SIG-M5 (cell line): ENCODE results near the gene EIF3B.
A peak's percentile ranks its signal among the peaks of the same experiment; 100 is the strongest.
"Not testable (repeated sequence)": the region's sequence is repeated elsewhere in the genome, so short reads cannot be mapped to it uniquely, and the experiment has no call there.

Experiments used
- DNase-seq: peaks from one replicate; lab custom pipeline; 2025; lab: John Stamatoyannopoulos, UW

The EIF3B gene

DNA sequence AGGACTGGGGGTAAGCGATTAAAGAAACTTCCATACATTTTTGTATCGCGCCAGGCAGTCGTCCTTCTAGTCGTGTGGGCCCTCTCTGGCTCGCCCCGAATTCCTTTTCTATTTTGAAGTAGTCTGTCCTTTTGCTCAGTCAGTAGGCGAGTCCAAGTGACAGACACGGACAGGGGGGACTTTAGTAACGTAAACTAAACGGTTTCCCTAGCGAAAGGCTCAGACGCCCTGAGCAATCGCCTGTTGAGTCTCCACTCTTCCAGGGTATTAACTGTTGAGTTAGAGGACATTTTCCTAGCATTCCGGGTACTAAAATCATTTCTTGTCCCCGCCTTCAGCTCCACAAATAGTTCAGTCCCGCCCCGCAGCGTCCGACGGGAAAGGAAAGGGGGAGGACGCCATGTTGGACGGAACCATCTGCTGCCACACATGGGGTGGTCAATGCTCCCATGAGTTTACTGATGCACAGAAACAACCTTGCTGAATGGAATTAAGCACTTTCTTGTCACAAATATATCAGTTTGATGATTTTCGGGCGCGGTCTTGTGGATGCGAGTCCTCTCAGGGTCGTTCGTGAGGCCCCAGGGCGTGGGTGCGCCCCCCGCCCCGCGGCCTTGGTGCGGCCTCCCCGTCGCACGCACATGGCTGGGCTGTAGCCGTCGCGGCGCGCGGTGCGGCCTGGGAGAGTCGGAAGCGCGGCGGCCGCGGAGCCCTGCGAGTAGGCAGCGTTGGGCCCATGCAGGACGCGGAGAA is at the start of gene EIF3B:
Gene EIF3B (plus strand): TSS at position 642 of the 753 bp plus-strand sequence. CDS start 95 bp downstream, at position 737.
- peak; percentile 61 for DNase-seq

DNA sequence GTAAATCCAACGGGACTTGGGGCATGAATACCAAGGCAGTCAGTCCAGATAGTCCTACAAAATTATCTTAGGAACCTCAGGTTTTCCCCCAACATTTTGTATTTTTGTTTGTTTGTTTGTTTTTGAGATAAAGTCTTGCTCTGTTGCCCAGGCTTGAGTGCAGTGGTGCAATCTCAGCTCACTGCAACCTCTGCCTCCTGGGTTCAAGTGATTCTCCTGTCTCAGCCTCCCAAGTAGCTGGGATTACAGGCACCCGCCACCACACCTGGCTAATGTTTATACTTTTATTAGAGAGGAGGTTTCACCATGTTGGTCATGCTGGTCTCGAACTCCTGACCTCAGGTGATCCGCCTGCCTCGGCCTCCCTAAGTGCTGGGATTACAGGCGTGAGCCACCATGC is 49.4 kb upstream of the EIF3B start:
- DNase-seq: not testable (repeated sequence)

DNA sequence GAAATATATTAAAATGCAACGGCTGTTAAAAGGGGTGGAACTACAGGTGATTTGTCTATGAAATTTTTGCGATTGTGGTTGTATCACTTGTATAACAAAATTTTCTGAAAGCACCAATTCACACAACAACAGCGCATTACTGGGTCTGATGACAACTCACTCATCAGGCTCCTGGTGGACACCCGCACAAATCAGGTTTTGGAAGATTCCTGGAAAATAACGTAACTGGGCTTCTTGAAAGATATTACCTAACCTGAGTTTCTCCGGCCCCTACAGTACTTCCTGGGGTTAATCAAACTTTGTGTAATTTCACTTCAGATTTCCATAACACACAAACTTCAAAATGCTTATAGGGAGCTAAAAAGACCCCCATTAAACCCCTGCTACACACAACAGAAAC is 47.9 kb upstream of the EIF3B start:
- no peak for DNase-seq

DNA sequence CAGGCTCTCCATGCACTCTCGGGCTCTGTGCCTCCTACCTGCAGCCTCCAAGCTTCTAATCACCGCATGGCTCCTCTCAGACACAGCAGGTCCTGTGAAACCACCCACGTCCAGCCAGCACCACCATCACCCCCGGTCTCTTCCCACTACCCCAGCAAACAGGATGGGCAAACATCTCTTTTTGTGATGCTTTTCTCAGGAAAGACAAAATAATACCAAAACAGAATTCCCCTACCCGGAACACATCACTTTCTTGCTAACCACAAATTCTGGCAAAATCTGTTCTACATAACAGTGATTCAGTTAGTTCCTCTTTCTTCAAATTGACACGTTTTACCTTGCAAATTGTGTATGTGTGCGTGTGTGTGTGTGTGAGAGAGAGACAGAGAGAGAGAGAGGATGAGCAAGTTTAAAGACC is 46.9 kb upstream of the EIF3B start:
- no peak for DNase-seq

DNA sequence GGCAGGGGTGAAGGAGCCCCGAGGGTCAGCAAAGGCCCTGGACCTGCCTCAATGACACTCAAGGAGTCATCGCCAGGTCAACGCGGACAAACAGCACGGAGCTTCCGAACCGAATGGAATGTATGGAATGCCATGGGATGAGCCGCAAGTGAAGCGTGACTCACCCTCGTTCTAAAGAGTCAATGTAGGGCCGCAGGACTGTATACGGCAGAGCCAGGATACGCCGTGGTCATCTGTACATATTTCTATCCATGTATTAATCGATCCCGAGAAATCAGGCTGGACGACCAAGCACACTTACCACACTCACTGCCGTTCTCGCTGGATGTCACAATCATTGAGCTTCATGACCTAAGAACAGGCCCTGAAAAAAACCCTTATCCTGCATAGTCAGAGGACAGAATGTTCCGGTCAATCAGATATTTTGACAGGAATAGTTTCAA is 44.7 kb upstream of the EIF3B start:
- DNase-seq: no peak

DNA sequence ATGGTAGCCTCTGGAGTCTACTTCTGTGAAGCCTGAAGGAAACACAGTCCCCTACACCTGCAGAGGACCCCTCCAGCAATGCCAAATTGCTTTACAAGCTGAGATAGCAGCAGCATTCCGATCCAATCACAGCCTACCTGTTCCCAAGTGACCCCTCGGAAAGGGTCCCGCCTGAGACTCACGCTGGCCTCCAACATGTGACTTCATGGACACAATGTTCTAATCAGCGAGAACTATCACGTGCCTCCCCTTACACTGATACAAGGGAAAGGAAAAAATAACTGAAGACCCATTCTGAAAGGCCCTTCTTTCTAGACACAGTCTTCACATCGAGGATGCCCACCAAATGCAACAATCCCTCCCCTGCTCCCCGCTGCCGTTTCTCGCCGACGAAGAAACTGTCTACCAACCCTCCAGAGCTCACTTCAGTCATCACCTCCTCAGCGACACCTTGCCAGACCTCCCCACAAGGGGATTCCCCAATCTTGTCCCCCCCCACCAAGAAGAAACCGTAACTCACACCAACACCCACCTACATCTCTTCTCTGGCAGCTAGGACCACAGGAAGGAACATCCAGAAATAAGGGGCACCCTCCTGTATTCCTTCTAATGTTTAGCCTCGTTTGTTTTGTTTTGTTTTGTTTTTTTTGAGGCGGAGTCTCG is 42.2 kb upstream of the EIF3B start:
- DNase-seq: no peak

DNA sequence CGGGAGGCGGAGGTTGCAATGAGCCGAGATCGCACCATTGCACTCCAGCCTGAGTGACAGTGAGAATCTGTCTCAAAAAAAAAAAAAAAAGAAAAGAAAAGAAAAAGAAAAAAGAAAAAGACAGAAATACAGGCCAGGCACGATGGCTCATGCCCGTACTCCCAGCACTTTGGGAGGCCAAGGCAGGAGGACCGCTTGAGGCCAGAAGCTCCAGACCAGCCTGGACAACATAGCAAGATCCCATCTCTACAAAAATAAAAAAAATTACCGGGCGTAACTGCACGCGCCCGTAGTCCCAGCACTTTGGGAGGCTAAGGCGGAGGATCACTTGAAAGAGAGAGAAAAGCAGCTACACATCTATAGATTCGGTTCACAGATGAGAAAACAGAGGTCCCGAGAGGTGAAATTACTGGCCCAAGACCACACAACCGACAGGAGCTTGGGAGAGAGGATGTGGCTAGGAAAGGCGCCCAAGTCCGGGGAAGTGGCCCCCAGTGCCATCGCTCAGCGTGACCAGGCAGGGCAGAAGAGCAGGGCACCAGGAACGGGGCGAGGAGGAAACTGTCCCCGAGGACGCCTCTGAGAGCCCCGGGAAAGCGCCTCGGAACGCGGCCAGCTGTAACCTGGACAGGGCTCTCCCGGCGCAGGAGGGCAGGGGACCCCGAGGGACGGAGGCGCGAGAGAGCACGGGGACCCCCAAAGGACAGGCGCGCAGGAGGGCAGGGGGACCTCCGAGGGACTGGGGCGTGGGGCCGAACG is 41.0 kb upstream of the EIF3B start:
- no peak for DNase-seq

DNA sequence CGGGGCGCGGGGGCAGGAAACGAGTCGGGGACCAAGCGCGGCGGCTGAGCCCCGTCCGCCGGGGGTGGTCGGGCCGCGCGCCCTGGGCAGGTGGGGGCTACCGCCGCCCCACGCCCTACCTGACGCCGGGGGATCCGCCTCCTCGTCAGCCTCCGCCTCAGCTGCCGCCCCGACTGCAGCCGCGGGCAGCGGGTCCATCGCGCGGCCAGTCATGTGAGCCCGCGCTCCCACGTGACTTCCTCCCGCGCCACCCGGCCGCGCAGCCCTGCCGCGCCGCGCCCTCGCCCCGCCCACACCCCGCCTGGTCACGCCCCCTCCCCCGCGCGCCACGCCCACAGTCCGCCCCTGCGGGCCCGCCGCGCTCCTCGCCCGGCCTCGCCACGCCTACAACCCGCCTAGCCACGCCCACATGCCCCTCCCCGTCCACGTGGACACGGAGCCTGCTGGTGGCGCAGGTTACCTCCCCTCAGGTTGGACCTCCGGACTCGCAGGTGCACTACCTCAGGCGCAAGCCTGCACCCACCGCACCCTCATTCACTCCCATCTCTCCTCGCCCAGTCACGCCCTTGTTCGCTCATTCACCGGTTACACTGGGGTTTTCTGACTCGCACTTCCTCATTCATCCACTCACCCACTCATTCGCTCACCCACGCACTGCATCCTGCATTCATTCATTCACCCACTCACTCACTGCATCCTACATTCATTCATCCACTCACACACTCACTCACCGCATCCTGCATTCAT is 40.2 kb upstream of the EIF3B start, which contains the start of gene SNX8:
Gene SNX8 (minus strand): TSS at position 233 of the 747 bp plus-strand sequence. CDS start 20 bp downstream, at position 213.
- no peak for DNase-seq

DNA sequence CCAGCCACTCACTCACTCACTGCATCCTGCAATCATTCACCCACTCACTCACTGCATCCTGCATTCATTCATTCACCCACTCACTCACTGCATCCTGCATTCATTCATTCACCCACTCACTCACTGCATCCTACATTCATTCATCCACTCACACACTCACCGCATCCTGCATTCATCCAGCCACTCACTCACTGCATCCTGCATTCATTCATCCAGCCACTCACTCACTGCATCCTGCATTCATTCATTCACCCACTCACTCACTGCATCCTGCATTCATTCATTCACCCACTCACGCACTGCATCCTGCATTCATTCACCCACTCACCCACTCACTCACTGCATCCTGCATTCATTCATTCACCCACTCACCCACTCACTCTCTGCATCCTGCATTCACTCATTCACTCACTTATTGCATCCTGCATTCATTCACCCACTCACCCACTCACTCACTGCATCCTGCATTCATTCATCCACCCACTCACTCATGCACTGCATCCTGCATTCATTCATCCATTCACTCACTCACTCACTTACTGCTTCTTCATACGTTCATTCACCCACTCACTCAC is 39.6 kb upstream of the EIF3B start:
- not testable (repeated sequence) for DNase-seq

DNA sequence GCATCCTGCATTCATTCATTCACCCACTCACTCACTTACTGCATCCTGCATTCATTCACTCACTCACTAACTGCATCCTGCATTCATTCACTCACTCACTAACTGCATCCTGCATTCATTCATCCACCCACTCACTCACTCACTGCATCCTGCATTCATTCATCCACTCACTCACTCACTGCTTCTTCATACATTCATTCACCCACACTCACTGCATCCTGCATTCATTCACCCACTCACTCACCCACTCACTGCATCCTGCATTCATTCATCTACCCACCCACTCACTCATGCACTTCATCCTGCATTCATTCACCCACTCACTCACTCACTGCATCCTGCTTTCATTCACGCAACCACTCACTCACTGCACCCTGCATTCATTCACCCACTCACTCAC is 38.8 kb upstream of the EIF3B start:
- no peak for DNase-seq

DNA sequence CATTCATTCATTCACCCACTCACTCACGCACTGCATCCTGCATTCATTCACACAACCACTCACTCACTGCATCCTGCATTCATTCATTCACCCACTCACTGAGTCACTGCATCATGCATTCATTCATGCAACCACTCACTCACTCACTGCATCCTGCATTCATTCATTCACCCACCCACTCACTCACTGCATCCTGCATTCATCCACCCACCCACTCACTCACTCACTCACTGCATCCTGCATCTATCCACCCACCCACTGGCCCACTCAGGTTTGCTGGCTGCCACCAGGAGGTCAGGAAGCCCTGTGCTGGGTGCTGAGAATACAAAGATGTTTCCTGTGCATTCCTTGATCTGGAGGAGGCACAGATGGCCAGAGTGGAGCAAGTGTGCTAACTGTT is 38.0 kb upstream of the EIF3B start:
- no peak for DNase-seq

DNA sequence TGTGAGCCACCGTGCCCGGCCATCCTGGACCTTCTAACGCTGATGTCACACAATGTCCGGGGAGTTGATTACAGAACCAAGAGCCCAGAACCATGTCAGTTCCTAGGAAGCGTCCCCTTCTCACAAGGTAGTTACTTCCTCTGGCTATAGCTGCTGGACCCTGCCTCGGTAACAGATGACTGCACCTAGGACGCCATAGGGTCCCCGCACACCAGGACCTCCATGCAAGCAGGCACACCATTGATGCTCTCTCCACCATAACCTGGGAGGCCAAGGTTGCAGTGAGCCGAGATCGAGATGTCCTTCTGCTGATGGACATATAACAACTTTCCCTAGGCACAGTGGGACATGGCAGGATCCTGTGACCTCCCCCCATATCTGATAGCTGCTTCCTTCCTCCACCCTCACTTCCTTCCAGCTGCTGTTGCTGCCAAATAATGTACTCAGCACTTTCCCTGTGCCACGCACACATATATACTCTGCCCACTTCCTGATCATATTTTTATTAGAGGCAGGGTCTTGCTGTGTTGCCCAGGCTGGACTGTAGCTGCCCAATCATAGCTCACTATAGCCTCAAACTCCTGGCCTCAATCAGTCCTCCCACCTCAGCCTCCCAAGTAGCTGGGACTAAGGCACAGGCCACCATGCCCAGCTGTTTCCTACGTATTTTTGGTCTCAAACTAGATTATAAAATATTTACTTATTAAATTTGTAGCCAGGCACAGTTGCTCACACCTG is 36.9 kb upstream of the EIF3B start:
- DNase-seq: no peak

DNA sequence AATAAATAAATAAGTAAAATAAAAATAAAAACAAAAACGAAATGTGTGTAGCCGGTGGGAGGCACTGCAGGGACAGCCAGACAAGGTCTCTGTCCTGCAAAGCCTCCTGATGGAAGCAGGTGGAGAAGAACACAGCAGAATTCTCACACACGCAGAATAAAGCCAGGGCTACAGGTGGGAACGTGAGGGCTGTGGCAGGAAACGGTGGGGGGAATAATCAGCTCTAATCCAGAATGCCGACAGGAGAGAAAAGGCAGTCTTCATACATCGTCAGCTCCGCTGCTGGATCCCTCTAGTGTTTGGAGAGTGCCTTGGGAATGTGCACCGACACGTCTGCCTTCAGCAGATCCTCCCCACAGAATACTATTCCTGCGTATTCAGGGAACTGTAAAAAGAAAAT is 33.6 kb upstream of the EIF3B start:
- DNase-seq: no peak

DNA sequence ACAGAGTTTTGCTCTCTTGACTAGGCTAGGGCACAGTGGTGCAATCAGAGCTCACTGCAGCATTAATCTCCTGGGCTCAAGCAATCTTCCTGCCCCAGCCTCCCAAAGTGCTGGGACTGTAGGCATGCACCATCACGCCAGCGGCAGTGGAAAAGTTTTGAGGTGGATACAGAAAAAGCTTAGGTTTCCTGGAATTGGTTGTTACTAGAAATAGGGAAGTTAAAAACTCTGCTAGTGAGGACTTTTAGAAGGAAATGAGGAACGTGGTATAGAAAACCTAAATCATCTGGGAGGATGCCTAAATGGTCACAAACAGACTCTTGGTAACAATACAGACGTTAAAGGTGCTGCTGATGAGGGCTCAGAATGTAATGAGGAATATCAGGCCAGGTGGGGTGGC is 29.5 kb upstream of the EIF3B start:
- DNase-seq: no peak

DNA sequence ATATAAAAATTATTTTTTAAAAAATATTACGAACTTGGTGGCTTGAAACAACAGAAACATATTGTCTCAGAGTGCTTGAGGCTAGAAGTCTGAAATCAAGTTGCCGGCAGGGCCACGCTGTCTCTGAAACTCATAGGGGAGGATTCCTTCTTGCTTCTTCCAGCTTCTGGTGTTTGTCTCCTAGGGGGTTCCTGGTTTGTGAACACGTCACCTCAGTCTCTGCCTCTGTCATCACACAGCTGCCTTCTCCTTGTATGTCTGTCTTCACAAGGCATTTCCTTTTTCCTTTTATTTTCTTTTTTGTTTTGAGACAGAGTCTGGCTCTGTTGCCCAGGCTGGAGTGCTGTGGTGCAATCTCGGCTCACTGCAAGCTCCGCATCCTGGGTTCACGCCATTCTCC is 27.7 kb upstream of the EIF3B start:
- no peak for DNase-seq

DNA sequence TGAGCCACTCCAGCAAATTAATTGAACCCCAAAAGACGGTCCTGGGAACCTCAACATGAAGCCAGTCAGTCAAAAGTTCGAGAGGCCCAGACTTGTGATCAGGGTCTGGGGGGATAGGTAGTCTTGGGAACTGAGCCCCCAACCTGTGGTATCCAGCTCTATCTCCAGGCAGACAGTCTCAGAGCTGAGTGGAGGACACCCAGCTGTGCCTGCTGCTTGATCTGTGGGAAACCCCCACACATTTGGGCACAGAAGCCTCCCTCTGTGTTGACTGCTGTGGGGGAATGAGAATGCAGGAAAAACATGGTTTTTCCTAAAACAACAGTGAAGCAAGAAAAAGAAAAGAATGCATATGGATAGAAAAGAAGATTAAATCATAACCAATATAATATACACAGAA is 24.1 kb upstream of the EIF3B start:
- DNase-seq: no peak

DNA sequence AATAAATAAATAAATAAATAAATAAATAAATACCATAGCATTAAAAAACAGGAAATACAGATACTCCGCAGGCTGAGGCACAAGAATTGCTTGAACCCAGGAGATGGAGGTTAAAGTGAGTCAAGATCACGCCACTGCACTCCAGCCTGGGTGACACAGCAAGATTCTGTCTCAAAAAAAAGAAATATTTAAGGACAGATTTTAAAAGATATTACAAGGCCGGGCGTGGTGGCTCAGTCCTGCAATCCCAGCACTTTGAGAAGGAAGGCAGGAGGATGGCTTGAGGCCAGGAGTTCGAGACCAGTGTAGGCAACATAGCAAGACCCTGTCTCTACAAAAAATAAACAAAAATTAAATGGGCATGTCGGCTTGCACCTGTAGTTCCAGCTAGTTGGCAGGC is 22.9 kb upstream of the EIF3B start:
- no peak for DNase-seq

DNA sequence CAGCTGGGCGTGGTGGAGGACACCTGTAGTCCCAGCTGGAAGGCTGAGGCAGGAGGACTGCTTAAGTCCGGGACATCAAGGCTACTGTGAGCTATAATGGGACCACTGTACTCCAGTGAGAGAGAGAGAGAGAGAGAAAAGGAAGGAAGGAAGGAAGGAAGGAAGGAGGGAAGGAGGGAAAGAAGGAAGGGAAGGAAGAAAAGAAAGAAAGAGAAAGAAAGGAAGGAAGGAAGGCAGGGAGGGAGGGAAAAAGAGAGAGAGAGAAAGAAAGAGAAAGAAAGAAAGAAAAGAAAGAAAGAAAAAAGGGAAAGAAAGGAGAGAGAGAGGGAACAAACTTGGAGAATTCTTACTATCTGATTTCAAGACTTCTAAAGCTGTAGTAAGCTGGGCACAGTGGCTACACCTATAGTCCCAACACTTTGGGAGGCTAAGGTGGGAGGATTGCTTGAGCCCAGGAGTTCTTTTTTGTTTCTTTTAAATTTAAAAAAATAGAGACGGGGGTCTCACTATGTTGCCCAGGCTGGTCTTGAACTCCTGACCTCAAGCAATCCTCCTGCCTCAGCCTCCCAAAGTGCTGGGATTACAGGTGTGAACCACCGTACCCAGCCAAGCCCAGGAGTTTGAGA is 21.9 kb upstream of the EIF3B start:
- not testable (repeated sequence) for DNase-seq

DNA sequence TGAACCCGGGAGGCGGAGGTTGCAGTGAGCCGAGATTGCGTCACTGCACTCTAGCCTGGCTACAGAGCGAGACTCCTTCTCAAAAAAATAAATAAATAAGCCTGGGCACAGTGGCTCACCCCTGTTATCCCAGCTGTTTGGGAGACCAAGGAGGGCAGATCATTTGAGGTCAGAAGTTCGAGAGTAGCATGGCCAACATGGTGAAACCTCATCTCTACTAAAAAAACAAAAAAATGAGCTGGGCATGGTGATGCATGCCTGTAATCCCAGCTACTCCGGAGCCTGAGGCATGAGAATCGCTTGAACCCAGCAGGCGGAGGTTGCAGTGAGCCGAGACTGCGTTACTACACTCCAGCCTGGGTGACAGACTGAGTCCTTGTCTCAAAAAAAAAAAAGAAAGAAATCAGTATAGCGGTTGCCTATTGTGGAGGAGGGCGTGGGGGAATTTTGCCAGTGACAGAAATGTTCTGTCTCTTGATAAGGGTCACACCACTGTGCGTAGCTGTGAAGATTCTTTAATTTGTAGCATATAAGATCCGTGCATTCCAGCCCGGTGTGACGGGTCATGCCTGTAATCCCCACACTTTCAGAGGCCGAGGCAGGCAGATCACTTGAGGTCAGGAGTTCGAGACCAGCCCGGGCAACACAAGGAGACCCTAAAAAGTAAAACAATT is 17.9 kb upstream of the EIF3B start:
- DNase-seq: no peak
